GM18502 (cell line): ENCODE data around the gene SOS2.

Experiments
- ATAC-seq: cut with Tn5 transposase; IDR thresholded peaks from one replicate; pipeline ENCODE4 v1.9.1; 2021; ENCODE audit warnings: mild to moderate bottlenecking; ENCODE audit not compliant: unreplicated experiment, poor library complexity

Gene SOS2

DNA sequence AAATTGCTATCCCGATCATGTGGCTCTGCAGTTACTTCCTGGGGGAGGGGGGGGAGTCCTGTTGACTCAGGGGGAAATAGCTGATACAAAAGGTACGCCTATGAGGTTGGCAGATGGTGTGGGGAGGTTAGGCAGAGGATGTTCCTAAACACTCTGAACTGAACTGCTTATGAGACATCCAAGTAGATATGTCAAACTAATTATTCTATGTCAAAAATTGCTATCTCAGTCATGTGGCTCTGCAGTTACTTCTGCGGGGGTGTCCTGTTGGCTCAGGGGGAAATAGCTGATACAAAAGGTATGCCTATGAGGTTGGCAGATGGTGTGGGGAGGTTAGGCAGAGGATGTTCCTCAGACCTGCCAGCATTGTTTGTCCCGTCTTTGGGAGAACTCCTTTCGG is 109.9 kb downstream of the SOS2 start:
- ATAC-seq, result no peak

DNA sequence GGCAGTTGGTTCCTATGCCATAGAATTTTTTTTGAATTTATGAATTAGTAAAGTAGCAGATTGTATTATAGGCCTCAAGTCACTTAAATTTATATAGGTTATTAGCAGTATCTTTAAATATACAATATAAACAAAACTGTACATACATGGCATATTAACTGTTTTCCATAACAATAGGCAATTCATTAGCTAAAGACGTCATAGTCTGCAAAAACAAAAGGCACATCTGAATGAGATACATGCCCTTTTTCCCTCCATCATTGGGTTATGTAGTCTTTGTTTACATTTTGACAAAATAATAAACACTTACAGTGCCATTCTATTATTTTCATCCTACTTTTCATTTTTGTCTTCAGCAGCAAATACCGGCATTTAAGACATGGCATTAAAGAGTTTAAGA is 113.9 kb downstream of the SOS2 start:
- ATAC-seq, result no peak

DNA sequence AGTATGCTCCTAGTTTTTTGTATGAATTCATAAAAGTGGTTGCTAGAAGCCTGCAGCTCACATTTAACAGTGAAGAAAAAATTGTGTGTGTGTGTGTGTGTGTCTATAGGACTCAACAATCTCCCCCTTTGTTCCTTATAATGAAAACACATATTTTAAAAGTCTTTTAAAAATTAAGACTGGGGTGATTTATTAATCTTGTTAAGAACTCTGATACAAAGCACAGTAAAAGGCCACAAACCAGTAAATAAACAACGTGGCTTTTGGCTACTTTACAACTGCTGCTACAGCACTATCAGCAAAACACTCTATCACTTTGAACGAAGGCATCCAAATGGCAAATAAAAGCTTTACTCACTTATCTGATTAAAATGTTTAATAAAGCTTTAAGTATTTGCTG is 114.4 kb downstream of the SOS2 start:
- no peak for ATAC-seq

DNA sequence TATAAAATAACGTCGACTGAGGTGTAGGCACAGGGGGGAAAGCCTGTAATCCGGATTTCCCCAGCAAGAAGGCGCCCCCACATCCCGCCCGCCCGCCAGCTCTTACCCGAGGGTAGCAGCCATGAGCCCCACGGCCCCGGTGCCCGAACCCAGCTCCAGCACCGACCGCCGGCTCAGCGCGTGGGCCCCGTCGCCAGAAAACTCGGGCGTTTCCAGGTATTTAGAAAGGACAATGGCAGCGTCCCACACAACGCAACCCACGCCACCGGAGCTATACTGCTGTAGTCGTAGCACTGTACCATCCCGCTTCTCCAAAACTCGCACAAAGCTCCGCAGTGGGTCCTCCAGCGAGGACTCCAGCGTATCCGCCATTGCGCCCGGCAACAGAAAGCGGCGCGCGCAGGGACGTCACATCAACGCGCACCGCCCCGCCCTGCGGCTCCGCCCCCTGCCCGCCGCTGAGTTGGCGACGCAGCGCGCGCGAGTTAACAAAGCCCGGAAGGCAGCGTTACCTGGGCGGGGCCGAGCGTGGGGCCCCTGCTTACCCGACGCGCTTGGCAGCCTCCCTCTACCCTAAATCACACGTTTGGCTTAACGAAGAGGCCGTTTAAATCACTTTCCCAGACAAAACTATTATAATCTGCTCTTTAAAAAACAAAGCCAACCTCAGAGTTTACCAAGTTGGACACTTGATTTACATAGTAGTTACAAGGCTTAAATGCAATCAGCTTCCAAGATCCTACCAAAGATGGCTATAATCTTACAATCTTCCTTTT is 115.0 kb downstream of the SOS2 start, which contains the start of gene VCPKMT:
TSS of gene VCPKMT (minus strand) at position 392 of the 776 bp plus-strand sequence. CDS start at position 372, 20 bp downstream.
- ATAC-seq, result peak; percentile 97

DNA sequence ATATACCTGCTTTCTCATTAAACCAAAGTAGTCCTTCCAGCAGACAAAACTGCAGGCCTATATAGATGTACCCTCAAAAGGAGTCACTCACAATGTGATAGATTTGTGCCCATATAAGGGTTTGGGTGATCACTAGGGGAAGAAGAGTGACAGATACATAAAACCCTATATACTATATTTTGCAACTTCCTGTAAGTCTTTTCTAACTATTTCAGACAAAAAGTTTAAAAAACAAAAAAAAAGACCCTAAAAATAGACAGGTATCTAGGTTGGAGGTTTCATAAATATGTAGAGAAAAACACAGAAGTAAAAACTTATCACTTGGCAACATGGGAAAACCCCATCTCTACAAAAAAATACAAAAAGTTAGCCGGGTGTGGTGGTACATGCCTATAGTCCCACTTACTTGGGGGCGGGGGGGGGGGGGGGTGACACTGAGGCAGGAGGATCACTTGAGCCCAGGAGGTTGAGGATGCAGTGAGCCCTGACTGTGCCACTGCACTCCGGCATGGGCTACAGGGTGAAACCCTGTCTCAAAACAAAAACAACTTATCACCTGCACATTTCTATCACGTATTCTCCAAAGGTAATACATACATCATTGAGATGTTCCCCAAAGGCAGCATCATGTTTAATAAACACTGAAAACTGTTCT is 117.9 kb downstream of the SOS2 start:
- no peak for ATAC-seq

DNA sequence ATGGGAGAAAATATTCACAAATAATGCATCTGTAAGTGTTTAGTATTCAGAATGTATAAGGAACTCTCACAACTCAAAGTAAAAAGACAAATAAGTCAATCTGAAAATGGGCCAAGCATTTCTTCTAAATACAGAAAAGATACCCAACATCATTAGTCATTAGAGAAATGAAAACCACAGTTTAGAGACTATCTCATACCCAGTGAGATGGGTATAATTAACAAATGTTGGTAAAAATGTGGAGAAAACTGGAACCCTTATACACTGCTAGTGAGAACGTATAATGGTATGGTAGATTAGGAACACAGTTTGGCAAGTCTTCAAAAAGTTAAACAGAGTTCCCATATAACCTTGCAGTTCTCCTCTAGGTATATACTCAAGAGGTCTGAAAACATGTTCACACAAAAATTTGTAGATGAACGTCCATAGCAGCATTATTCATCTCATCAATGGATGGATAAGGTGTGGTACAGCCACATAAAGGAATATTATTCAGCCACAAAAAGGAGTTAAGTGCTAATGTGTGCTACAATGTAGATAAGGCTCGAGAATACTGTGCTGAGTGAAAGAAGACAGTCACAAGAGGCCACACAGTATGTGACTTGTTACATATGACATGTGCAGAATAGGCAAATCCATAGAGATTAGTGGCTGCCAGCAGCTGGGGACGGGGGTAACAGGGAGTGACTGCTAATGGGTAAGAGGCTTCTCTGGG is 120.9 kb downstream of the SOS2 start:
- ATAC-seq, result no peak

DNA sequence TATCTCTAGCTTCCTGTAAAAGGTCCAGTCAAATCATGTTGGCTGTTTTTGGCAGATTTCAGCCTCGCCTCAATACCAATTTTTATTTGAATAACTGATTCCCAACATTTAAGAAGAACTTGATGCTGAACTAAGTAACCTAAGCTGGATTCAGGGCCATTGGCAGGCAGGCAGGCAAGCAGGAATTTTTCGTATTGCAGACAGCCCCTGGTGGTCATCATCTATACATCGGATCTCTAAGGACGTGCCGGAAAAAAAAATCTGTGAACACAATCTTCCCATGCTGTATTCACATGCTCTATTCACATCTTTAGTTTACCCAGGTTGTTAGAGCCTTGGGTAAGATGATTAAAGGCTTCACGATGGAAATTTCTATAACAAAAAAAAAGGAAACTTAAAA is 122.0 kb downstream of the SOS2 start:
- no peak for ATAC-seq

DNA sequence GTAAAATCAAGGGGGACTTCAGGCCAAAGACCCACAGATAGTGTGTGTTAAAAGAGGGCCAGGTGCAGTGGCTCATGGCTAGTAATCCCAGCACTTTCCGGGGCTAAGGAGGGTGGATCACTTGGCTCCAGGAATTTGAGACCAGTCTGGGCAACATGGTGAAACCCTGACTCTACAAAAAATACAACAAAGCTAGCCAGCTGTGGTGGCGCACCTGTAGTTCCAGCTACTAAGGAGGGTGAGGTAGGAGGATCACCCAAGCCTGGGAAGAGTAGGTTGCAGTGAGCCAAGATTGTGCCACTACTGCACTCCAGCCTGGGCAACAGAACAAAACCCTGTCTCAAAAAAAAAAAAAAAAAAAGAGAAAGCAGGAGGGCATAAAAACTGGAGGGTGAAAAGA is 123.5 kb downstream of the SOS2 start:
- ATAC-seq, result no peak

DNA sequence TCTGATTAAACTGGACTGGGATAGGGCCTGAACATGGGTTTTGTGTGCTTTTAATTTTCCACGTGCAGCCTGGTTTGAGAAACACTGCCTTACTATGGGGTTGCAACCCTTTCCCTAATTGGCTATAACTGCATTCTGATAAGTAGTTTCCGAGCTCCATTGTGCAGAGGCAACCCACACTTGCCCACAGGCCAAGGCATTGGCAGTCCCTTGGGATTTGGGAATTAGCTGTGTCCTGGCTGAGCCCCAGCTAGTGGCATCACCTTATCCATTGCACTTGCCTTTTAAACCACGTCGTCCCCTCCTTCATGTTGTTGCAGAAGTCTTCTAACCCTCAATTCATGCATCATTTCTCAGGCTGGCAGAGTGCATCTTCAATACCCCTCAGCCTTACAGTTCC is 125.2 kb downstream of the SOS2 start:
- ATAC-seq, result no peak

DNA sequence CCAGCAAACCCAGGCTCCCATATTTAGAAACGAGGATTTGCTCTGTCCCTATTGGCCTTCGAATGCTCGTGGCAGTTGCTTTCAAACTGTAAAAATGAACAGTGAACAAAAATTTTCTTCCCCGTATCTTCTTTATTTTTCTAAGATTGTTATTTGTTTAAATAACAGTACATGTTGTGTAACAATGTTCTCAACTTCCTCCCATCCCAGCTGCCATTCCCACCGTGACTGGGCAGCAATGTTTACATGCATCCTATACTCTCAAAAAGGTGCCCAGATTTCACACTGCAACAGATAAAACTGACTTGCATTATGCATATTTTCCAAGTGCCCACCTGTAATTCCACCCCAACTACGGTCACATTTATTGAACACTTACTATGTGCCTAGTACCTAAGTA is 127.8 kb downstream of the SOS2 start:
- no peak for ATAC-seq

DNA sequence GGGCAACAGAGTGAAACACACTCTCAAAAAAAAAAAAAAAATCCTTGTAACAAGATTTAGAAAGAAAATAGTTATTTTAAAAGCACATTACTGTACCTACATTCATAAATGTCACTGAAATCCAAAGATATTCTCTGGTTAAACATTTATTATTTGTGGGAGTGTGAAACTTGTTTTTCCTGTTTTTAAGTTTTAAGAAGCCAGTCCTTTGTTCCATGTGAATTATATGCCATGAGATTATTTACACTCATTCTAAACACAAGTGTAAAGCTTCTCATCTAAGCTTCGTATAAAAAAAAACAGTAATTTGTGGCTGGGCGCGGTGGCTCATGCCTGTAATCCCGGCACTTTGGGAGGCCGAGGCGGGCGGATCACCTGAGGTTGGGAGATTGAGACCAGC is 130.0 kb downstream of the SOS2 start:
- ATAC-seq, result no peak

DNA sequence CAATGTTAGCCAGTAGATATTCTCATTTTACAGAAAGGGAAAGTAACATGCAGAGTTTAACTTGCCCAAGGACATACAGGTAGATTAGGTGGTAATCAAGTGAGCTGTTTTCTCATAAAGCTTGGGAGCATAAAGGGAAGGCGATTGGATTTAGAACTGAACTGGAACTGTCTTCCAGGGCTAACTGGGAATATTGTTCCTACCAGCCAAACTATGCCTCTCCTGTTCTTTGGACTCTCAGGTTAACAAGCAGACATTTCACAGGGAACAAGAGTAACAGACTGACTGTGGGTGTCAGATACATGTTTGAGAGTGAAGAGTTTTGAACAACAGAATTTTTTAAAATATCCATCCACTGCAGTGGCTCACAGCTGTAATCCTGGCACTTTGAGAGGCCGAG is 130.6 kb downstream of the SOS2 start:
- no peak for ATAC-seq

DNA sequence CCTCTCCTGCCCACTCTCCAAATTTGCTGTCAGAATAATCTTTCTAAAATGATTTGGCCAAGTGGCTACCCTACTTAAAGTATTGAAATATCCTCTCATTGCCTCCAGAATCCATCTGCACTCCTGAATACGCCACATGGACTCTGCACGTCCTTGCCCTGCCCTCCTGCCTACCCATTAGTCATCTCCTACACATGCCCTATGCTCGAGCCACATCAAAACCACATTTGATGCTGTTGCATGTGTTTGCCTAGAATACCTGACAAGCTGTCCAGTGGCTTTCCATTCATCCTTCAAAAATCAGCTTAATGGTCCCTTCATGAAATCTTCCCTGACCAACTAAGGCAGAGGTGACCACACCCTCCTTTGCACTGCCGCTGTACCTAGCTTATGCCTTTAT is 132.0 kb downstream of the SOS2 start:
- ATAC-seq, result no peak

DNA sequence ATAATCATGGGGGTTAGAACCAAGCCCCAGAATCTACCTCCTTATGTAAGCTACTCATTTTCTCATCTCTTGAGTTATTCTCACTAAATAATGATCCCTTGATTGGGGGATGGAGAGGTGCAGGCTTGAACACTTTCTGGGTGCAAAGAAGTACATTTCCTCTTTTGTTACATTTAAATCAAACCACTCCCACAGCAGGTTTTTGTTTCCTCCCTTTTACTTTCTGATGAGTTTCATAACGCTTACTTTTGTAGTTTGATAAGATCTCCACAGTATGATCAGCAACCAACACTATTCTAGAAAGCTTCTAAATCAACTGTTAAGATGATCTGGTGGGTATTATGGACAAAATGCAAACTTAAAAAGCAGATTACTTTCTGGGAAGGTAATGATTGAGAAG is 135.5 kb downstream of the SOS2 start:
- ATAC-seq, result no peak

DNA sequence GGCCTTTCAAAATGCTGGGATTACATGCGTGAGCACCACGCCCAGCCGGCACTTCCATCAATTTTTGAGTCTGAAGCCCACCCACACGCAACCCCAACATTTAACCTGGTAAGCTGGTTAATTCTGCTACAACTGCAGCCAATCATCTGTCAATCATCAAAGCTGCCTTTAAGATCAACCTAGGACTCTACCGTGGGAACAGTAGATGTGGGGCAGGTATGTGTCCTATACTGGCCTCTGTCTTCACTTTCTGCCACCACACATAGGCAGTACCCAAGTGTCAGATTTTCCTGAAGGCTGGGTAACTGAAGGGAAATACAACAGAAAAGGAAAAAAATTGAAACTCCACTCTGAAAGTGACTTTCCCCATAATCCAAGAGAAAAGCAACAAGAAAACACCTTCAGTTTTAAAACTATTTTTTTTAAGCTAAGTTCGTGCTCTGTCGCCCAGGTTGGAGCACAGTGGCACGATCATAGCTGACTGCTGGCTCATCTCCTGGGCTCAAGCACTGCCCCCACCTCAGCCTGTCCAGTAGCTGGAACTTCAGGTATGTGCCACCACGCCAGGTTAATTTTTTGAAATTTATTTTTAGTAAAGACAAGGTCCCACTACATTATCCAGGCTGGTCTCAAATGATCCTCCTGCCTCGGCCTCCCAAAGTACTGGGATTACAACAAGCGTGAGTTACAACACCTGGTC is 137.2 kb downstream of the SOS2 start:
- no peak for ATAC-seq

DNA sequence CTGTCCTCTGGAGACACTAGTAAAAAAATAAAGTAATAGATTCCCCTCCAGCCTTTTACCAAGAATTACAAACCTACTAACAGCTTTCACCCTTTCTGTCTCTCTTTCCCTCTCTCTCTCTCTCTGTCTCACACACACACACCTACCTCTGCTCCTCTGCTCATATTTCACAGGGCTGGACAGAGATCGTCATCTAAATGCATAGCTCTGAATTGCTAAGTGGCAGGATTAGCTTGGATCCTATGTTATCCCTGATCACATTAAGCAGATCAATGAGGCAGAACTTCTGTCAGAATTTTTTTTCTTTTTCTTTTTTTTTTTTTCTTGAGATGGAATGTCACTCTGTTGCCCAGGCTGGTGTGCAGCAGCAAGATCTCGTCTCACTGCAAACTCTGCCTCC is 137.9 kb downstream of the SOS2 start:
- ATAC-seq, result no peak

DNA sequence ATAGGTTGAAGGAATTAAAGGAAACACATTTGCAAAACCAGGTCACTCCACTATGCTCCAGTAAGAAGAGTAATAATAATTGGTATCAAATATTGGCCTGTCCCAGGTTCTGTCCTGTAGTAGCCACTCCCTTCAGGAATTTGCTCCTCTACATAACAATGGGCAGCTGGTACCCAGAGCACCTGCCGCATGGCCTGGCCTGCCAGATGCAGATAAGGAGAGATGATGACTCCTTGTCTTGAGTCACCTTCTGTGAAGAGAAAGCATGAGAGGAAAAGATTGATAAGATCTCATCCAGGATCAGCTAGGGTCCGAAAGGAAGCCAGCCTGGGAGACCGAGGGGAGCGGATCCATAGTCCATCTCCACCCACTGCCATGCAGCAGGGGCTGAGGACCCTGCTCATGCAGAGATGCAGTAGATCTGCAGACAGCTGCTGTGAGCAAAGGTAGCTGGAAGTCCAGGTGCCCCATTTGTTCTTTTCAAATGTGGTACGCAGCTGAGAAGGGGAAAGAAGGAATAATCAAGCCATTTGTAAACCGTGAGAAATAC is 139.3 kb downstream of the SOS2 start:
- ATAC-seq, result no peak

DNA sequence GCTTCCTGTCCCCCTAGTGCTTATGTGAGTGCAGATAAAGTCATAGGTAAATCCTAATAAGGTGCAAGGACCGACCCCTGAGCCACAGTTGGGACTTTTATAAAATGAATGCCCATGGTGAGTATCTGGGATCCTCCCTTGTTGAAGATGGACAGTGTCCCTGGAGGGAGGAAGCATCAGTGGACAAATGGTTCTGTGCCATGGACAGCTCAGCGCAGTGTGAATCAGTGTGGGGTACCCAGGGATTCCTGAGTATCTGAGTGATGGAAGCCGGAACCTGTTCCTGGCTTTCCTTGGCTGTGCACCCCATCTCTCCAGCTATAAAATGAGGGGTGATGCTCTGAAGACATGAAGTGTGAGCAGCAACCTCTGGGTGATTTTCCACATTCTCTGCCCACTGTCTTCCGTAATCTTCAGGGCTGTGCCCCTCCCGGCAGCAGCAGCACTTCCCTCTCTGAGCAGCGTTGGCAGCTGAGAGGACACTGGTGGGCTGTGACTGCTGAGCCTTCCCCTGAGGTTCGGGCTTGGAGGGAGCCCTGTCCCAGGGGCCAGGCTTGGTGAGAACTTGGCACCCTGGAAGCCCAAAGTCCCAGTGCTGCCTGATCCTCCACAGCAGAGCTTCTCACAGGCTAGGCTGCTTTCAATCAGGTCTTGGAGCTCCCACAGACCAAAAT is 140.0 kb downstream of the SOS2 start:
- ATAC-seq, result no peak

DNA sequence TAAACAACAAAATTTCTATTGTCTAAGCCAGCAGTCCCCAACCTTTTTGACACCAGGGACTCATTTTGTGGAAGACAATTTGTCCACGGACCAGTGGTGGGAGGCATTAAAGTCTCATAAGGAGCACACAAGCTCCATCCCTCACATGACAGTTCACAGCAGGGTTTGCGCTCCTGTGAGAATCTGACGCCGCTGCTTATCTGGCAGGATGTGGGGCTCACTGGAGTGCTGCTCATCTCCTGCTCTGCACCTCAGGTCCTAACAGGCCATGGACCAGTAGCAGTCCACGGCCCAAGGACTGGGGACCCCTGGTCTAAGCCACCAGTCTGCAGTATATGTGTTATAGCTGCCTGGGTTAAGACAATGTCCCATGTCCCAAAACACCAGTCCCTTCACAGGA is 142.2 kb downstream of the SOS2 start:
- no peak for ATAC-seq

DNA sequence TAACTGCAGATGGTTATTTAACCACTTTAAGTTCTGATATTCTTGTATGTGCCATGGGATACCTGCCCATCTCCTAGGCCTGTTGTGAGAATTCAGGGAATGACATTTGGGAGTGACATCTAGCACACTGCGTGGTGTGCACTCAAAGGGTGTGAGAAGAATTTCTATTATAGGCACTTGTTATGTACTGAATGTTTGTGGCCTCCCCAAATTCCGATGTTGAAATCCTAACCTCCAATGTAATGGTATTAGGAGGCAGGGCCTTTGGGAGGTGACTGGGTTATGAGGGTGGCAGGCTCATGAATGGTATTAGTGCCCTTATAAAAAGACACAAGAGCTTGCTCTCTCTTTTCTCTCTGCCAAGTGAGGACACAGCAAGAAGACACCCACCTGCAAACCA is 142.6 kb downstream of the SOS2 start:
- no peak for ATAC-seq
